H1 (cell line): ENCODE measurements around the gene MED10.

Experiments
- CTCF ChIP-seq, 3 experiments: IDR thresholded peaks; 1 replicate in 2 of 3; 2 replicates in 1 of 3; pipeline versions ENCODE4 v1.5.1 to v1.6.1; 2011; ENCODE audit warnings: low read length in 3 of 3, mild to moderate bottlenecking in 3 of 3, inconsistent platforms in 2 of 3, low read depth in 1 of 3, moderate library complexity in 1 of 3; ENCODE audit not compliant: insufficient read depth in 1 of 3; ENCODE audit errors: control extremely low read depth in 1 of 3
- EZH2 ChIP-seq: fragments of 200-600 bp; sonication (generic); IDR thresholded peaks from 2 replicates; pipeline ENCODE4 v1.7.1; 2012; ENCODE audit warnings: low read depth, mild to moderate bottlenecking, moderate library complexity, low read length, inconsistent platforms; ENCODE audit not compliant: severe bottlenecking
- HDAC2 ChIP-seq, 2 experiments: fragments of 300-600 bp in 1 of 2; sonication (generic) in 1 of 2; IDR thresholded peaks; 2 replicates each; pipeline ENCODE4 v1.6.1; 2011 to 2012; ENCODE audit warnings: low read depth in 2 of 2, low read length in 2 of 2, mild to moderate bottlenecking in 2 of 2, moderate library complexity in 2 of 2, borderline replicate concordance in 1 of 2, inconsistent platforms in 1 of 2
- POLR2A ChIP-seq, 2 experiments: IDR thresholded peaks; 1 replicate in 1 of 2; 2 replicates in 1 of 2; pipeline ENCODE4 v1.6.1; 2011; ENCODE audit warnings: low read depth in 2 of 2, low read length in 2 of 2, mild to moderate bottlenecking in 2 of 2; ENCODE audit errors: control extremely low read depth in 1 of 2
- YY1 ChIP-seq: IDR thresholded peaks from 2 replicates; pipeline ENCODE4 v1.6.1; 2011; ENCODE audit warnings: low read depth, mild to moderate bottlenecking, low read length
- ZNF274 ChIP-seq: IDR thresholded peaks from 2 replicates; pipeline ENCODE4 v1.7.0; 2012; ENCODE audit warnings: low read length, borderline replicate concordance; ENCODE audit errors: extremely low read depth

GRCh38 chr5:6338871-6339270 lies 39.5 kb downstream of the MED10 start:
- TF ChIP-seq ZNF274 (no peak), HDAC2 (IDR thresholded peaks at IDR 0.05; ENCODE audit: borderline replicate concordance in 1 of 2, low read depth in 2 of 2, low read length in 2 of 2) (no peak), POLR2A (IDR thresholded peaks at IDR 0.05; ENCODE audit: control extremely low read depth in 1 of 2, low read depth in 2 of 2, low read length in 2 of 2) (no peak), CTCF (IDR thresholded peaks at IDR 0.05; ENCODE audit: control extremely low read depth in 1 of 3, insufficient read depth in 1 of 3, low read depth in 1 of 3, low read length in 3 of 3) (no peak), YY1 (no peak), EZH2 (no peak)
